Liver (tissue), 9 donors: ENCODE data around the gene SH3GL3. TPM values are rescaled to one million over a fixed set of nuclear protein-coding genes. Genes with fewer than 3 reads are reported as not detected.

Experiments
- DNase-seq: peaks from one replicate; pipeline ENCODE4 v3.0.0-alpha.2; 2017; ENCODE audit warnings: low spot score
- H3K27ac ChIP-seq, 2 donors: one replicate each; pipeline ENCODE4 v1.7.0; 2013; ENCODE audit warnings: inconsistent platforms in 2 of 2, low read length in 2 of 2, control low read depth in 1 of 2, low read depth in 1 of 2, mild to moderate bottlenecking in 1 of 2
- H3K27me3 ChIP-seq, 4 donors: one replicate each; pipeline versions ENCODE4 v1.6.1 to v1.7.0; 2013; ENCODE audit warnings: low read length in 3 of 4, inconsistent platforms in 1 of 4, mild to moderate bottlenecking in 1 of 4, moderate library complexity in 1 of 4; ENCODE audit not compliant: control insufficient read depth in 4 of 4, insufficient read depth in 4 of 4
- H3K36me3 ChIP-seq, 4 donors: one replicate each; pipeline versions ENCODE4 v1.6.1 to v1.7.0; 2013; ENCODE audit warnings: low read length in 3 of 4, mild to moderate bottlenecking in 3 of 4, low read depth in 1 of 4, moderate library complexity in 1 of 4; ENCODE audit not compliant: control insufficient read depth in 4 of 4, insufficient read depth in 3 of 4
- H3K4me1 ChIP-seq, 4 donors: one replicate each; pipeline versions ENCODE4 v1.6.1 to v1.7.0; 2013; ENCODE audit warnings: low read length in 3 of 4, mild to moderate bottlenecking in 3 of 4, moderate library complexity in 1 of 4; ENCODE audit not compliant: control insufficient read depth in 4 of 4, insufficient read depth in 4 of 4
- H3K4me3 ChIP-seq, 3 donors: one replicate each; pipeline versions ENCODE4 v1.6.1 to v1.7.0; 2013; ENCODE audit warnings: low read length in 3 of 3, control low read depth in 1 of 3, low read depth in 1 of 3, mild to moderate bottlenecking in 1 of 3
- H3K9ac ChIP-seq, 2 donors: one replicate each; pipeline ENCODE4 v1.7.0; 2013; ENCODE audit warnings: low read length in 2 of 2, mild to moderate bottlenecking in 2 of 2, moderate library complexity in 2 of 2, control low read depth in 1 of 2, low read depth in 1 of 2
- H3K9me3 ChIP-seq, 4 donors: one replicate each; pipeline versions ENCODE4 v1.6.1 to v1.7.0; 2013; ENCODE audit warnings: low read length in 3 of 4; ENCODE audit not compliant: control insufficient read depth in 4 of 4
- EGR1 ChIP-seq, 2 donors: IDR thresholded peaks; 2 replicates each; pipeline ENCODE4 v1.6.1; 2016 to 2018; ENCODE audit warnings: antibody characterized with exemption in 2 of 2, low read depth in 2 of 2
- FOXA1 ChIP-seq: IDR thresholded peaks from 2 replicates; pipeline ENCODE4 v1.6.1; 2016; ENCODE audit warnings: antibody characterized with exemption
- GABPA ChIP-seq, 2 donors: IDR thresholded peaks in 1 of 2; conservative IDR thresholded peaks in 1 of 2; 2 replicates each; pipeline ENCODE4 v1.6.1; 2016; ENCODE audit warnings: antibody characterized with exemption in 2 of 2, mild to moderate bottlenecking in 1 of 2, moderate library complexity in 1 of 2
- HNF4A ChIP-seq, 2 donors: conservative IDR thresholded peaks; 2 replicates each; pipeline ENCODE4 v1.6.1; 2016; ENCODE audit warnings: antibody characterized with exemption in 2 of 2, mild to moderate bottlenecking in 2 of 2
- HNF4G ChIP-seq: IDR thresholded peaks from 2 replicates; pipeline ENCODE4 v1.6.1; 2016; ENCODE audit warnings: antibody characterized with exemption
- JUND ChIP-seq, 2 donors: IDR thresholded peaks; 2 replicates each; pipeline ENCODE4 v1.6.1; 2016; ENCODE audit warnings: antibody characterized with exemption in 2 of 2
- NR2F2 ChIP-seq: IDR thresholded peaks from 2 replicates; pipeline ENCODE4 v1.6.1; 2016; ENCODE audit warnings: antibody characterized with exemption
- RAD21 ChIP-seq, 2 donors: IDR thresholded peaks; 2 replicates each; pipeline ENCODE4 v1.6.1; 2016; ENCODE audit warnings: antibody characterized with exemption in 2 of 2, mild to moderate bottlenecking in 2 of 2
- SP1 ChIP-seq: IDR thresholded peaks from 2 replicates; pipeline ENCODE4 v1.6.1; 2018; ENCODE audit warnings: antibody characterized with exemption, mild to moderate bottlenecking
- TAF1 ChIP-seq: conservative IDR thresholded peaks from 2 replicates; pipeline ENCODE4 v1.6.1; 2016; ENCODE audit warnings: antibody characterized with exemption, mild to moderate bottlenecking
- WGBS: extraction: QIAGEN DNeasy Blood & Tissue Kit; methylation state at CpG from one replicate; pipeline ENCODE4 v1.1.7; 2013; 5-methylcytosine and 5-hydroxymethylcytosine counted together
- polyA plus RNA-seq, 2 donors: library from polyadenylated mRNA; stranded (reverse) in 1 of 2; unstranded in 1 of 2; fragments of 200-250 nt in 1 of 2; fragments of >200 nt in 1 of 2; fragmentation: Nextera tagmentation in 1 of 2; extraction: Ambion mirVana in 1 of 2; gene quantifications; one replicate each; pipeline versions ENCODE4 v1.2.1 to v1.2.3, GENCODE V29; 2013 to 2015
- total RNA-seq, 2 donors: library from RNA; depleted of rRNA; stranded (reverse); fragments of >200 nt; gene quantifications; one replicate each; pipeline ENCODE4 v1.2.3, GENCODE V29; 2014
- TF ChIP-seq, protein P1 (sequence below): IDR thresholded peaks from 2 replicates; pipeline ENCODE4 v1.6.1; 2016; ENCODE audit warnings: antibody characterized with exemption
- TF ChIP-seq, protein P2 (sequence below): IDR thresholded peaks from 2 replicates; pipeline ENCODE4 v1.6.1; 2016; ENCODE audit warnings: antibody characterized with exemption
- TF ChIP-seq, protein P3 (sequence below): IDR thresholded peaks from 2 replicates; pipeline ENCODE4 v1.6.1; 2016; ENCODE audit warnings: antibody characterized with exemption
- TF ChIP-seq, protein P4 (sequence below): fragments of 150-350 bp; IDR thresholded peaks from 2 replicates; pipeline ENCODE4 v1.5.1; 2017; ENCODE audit warnings: improper control_type of control experiment, low read depth, low read length; ENCODE audit not compliant: missing input control
- TF ChIP-seq, protein P5 (sequence below): IDR thresholded peaks from 2 replicates; pipeline ENCODE4 v1.6.1; 2016; ENCODE audit warnings: antibody characterized with exemption, mild to moderate bottlenecking
- donor health status: healthy.
- donor health status: healthy.
- donor health status: healthy.
- donor health status: healthy.
- donor health status: healthy.

The SH3GL3 gene
- total and polyA plus RNA-seq, 4 donors = 0.23 TPM; not detected in 3

DNA sequence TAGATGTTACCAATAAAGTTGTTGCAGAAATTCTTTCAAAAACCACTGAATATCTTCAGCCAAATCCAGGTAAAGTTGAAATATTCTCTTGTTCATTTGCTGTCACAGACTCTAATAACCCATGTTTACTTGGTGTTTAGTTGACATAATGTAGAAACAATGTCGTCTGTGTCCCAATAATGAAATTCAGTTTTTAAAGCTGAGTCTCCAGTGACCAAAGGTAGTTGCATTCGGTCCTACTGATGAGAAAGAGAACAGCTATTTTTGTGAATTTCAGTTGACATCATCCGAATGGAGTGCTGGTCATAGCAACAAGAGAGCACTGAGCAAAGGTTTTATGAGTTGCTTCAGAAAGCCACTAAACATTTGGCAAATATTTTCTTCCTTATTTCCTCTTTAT lies 118.0 kb downstream of the SH3GL3 start:
- no peaks in the 10 kb centered on the region for H3K9me3 ChIP-seq
- no peak for TF ChIP-seq HNF4A (conservative IDR thresholded peaks at IDR 0.05)
- no peak for TF ChIP-seq SP1
- TF ChIP-seq, protein P1, sequence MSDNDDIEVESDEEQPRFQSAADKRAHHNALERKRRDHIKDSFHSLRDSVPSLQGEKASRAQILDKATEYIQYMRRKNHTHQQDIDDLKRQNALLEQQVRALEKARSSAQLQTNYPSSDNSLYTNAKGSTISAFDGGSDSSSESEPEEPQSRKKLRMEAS = no peak
- no peak for TF ChIP-seq FOXA1
- TF ChIP-seq, protein P2, sequence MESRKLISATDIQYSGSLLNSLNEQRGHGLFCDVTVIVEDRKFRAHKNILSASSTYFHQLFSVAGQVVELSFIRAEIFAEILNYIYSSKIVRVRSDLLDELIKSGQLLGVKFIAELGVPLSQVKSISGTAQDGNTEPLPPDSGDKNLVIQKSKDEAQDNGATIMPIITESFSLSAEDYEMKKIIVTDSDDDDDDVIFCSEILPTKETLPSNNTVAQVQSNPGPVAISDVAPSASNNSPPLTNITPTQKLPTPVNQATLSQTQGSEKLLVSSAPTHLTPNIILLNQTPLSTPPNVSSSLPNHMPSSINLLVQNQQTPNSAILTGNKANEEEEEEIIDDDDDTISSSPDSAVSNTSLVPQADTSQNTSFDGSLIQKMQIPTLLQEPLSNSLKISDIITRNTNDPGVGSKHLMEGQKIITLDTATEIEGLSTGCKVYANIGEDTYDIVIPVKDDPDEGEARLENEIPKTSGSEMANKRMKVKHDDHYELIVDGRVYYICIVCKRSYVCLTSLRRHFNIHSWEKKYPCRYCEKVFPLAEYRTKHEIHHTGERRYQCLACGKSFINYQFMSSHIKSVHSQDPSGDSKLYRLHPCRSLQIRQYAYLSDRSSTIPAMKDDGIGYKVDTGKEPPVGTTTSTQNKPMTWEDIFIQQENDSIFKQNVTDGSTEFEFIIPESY = no peak
- H3K4me1 ChIP-seq = no peaks in the 10 kb centered on the region
- H3K27ac ChIP-seq = no peak overlapping the region
- H3K27me3 ChIP-seq = no peaks in the 10 kb centered on the region
- DNase-seq = no peak
- 46% methylated on average over 3 of the region's 3 CpGs for WGBS
- H3K4me3 ChIP-seq = no peak overlapping the region
- no peak overlapping the region for H3K9ac ChIP-seq
- H3K36me3 ChIP-seq = no peaks in the 10 kb centered on the region

DNA sequence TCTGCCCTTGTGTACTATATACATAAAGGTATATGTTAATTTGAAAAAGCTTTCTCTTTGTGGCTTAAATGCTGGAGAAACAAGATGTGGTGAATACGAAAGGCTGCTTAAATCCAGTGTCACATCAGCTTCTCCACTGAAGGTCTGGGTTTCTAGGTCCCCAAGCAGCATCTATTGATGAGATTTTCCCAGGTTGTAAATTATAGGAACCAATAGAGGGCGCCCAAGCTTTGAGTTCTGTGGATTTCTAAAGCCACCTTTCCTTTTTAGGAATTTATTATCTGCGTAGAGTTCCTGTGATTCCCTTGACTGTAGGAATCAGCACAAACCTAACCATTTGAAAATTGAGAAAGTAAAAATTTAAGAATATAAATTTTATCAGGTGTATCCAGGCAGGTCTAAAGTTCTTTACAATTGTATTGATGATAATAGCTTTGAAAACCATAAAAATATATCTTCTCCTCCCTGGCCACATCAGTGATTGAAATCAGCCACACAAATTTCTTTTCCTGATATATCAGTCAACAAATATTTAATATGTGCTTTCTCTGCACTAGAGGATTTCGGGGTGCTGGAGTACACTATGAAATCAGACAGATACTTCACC lies 118.5 kb downstream of the SH3GL3 start:
- 19% methylated on average over 4 of the region's 4 CpGs for WGBS
- no peak for DNase-seq
- TF ChIP-seq JUND (IDR thresholded peaks at IDR 0.05) = no peak
- TF ChIP-seq, protein P3, sequence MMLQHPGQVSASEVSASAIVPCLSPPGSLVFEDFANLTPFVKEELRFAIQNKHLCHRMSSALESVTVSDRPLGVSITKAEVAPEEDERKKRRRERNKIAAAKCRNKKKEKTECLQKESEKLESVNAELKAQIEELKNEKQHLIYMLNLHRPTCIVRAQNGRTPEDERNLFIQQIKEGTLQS = no peak
- TF ChIP-seq, protein P4, sequence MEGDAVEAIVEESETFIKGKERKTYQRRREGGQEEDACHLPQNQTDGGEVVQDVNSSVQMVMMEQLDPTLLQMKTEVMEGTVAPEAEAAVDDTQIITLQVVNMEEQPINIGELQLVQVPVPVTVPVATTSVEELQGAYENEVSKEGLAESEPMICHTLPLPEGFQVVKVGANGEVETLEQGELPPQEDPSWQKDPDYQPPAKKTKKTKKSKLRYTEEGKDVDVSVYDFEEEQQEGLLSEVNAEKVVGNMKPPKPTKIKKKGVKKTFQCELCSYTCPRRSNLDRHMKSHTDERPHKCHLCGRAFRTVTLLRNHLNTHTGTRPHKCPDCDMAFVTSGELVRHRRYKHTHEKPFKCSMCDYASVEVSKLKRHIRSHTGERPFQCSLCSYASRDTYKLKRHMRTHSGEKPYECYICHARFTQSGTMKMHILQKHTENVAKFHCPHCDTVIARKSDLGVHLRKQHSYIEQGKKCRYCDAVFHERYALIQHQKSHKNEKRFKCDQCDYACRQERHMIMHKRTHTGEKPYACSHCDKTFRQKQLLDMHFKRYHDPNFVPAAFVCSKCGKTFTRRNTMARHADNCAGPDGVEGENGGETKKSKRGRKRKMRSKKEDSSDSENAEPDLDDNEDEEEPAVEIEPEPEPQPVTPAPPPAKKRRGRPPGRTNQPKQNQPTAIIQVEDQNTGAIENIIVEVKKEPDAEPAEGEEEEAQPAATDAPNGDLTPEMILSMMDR = peak; percentile 58
- peak; percentile 84 to 86 for TF ChIP-seq RAD21 (IDR thresholded peaks at IDR 0.05)
- no peak for TF ChIP-seq HNF4G
- TF ChIP-seq TAF1 = no peak
- TF ChIP-seq SP1 = no peak
- TF ChIP-seq NR2F2 = no peak
- TF ChIP-seq FOXA1 = no peak
- TF ChIP-seq EGR1 (IDR thresholded peaks at IDR 0.05; ENCODE audit: low read depth in 2 of 2) = no peak
- TF ChIP-seq, protein P2 = no peak
- TF ChIP-seq, protein P5, sequence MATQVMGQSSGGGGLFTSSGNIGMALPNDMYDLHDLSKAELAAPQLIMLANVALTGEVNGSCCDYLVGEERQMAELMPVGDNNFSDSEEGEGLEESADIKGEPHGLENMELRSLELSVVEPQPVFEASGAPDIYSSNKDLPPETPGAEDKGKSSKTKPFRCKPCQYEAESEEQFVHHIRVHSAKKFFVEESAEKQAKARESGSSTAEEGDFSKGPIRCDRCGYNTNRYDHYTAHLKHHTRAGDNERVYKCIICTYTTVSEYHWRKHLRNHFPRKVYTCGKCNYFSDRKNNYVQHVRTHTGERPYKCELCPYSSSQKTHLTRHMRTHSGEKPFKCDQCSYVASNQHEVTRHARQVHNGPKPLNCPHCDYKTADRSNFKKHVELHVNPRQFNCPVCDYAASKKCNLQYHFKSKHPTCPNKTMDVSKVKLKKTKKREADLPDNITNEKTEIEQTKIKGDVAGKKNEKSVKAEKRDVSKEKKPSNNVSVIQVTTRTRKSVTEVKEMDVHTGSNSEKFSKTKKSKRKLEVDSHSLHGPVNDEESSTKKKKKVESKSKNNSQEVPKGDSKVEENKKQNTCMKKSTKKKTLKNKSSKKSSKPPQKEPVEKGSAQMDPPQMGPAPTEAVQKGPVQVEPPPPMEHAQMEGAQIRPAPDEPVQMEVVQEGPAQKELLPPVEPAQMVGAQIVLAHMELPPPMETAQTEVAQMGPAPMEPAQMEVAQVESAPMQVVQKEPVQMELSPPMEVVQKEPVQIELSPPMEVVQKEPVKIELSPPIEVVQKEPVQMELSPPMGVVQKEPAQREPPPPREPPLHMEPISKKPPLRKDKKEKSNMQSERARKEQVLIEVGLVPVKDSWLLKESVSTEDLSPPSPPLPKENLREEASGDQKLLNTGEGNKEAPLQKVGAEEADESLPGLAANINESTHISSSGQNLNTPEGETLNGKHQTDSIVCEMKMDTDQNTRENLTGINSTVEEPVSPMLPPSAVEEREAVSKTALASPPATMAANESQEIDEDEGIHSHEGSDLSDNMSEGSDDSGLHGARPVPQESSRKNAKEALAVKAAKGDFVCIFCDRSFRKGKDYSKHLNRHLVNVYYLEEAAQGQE = no peak
- TF ChIP-seq HNF4A (conservative IDR thresholded peaks at IDR 0.05) = no peak
- no peak for TF ChIP-seq GABPA (IDR thresholded peaks at IDR 0.05 in 1 of 2, conservative IDR thresholded peaks at IDR 0.05 in 1 of 2)

More for the DNA sequence above, 118.5 kb downstream of the SH3GL3 start:
- Histone ChIP-seq H3K27ac (no peak overlapping the region), H3K9ac (no peak overlapping the region), H3K27me3 (no peaks in the 10 kb centered on the region), H3K36me3 (no peaks in the 10 kb centered on the region), H3K9me3 (no peaks in the 10 kb centered on the region), H3K4me1 (no peaks in the 10 kb centered on the region), H3K4me3 (no peak overlapping the region)
